ENCODE data around the gene FAM185A. TPM values are rescaled to one million over a fixed set of nuclear protein-coding genes. Genes with fewer than 3 reads are reported as not detected.

The FAM185A gene
- total and polyA plus RNA-seq, 2 of the 13 experiments (the other 11 are each of a cell fraction or from before 2014, with no cell fraction given), result 5.0 to 11.6 TPM

DNA sequence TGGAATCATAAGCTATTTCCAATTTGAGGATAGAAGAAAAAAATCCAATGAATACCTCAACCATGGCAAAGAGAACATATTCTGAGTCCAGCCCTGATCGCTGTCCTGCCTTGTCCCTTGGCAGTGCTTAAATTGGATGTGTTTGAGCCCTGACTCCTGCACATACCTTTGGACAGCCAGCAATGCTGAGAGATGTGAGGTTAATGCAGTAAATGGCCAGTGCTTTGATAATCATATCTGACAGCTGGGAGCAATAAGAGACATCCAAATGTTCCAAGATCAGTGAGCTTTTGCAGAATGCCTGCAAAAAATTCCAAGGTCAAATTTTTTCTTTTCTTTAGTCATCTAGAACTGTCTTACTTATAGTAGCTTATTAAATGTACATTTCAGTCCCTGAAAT lies 83.9 kb downstream of the FAM185A start:
- Histone ChIP-seq H3K9ac (ENCODE audit: insufficient read depth, low read depth, low read length) (no peak overlapping the region), H3K36me3 (replicated peaks in 1 of 2; ENCODE audit: control insufficient read depth in 1 of 2, insufficient read depth in 2 of 2, low read length in 2 of 2) (peaks cover 1 to 8% of the 10 kb centered on the region in 2 experiments; a peak in 2 of 5 replicates), H2AFZ (ENCODE audit: low read length) (no peak overlapping the region), H3K4me2 (ENCODE audit: low read depth, low read length) (no peak overlapping the region), H3K4me1 (ENCODE audit: insufficient read depth, low read length) (peaks cover 6% of the 10 kb centered on the region), H3K27ac (ENCODE audit: extremely low read length, insufficient read depth, low read length) (no peak overlapping the region), H3K4me3 (replicated peaks in 1 of 3; ENCODE audit: insufficient read depth in 1 of 3, low read depth in 2 of 3, low read length in 3 of 3) (no peak overlapping the region), H4K20me1 (ENCODE audit: insufficient read depth, low read length) (no peaks in the 10 kb centered on the region), H3K9me3 (ENCODE audit: low read length) (no peaks in the 10 kb centered on the region), H3K27me3 (ENCODE audit: control insufficient read depth in 1 of 2, insufficient read depth in 2 of 2, low read length in 2 of 2) (no peaks in the 10 kb centered on the region), H3K79me2 (ENCODE audit: insufficient read depth, low read length) (no peaks in the 10 kb centered on the region)
- intact Hi-C loops (cut with micrococcal nuclease; ENCODE audit: unreplicated experiment), result no loop called here
- DNase-seq (ENCODE audit: low spot score) (no peak), ATAC-seq (no peak), FAIRE-seq (no peak)
- ChIA-PET POLR2A (no interaction called here), CTCF (ENCODE audit: low intra/inter-chr PET ratio, low total read pairs) (no interaction called here)
- 100% methylated on average over 1 of the region's 1 CpG for WGBS (ENCODE audit: low lambda C conversion rate)
- BruUV-seq (replicated peaks), result no TSS peak
- in situ Hi-C loops (cut with HindIII; ENCODE audit: extremely low pct_ligation_motif_present, low pct_unique_long_range_greater_than_20kb), result no loop called here
- no peak for TF ChIP-seq ZNF160 (CRISPR knock-in tag; IDR thresholded peaks at IDR 0.05)
- TF ChIP-seq, protein P1, sequence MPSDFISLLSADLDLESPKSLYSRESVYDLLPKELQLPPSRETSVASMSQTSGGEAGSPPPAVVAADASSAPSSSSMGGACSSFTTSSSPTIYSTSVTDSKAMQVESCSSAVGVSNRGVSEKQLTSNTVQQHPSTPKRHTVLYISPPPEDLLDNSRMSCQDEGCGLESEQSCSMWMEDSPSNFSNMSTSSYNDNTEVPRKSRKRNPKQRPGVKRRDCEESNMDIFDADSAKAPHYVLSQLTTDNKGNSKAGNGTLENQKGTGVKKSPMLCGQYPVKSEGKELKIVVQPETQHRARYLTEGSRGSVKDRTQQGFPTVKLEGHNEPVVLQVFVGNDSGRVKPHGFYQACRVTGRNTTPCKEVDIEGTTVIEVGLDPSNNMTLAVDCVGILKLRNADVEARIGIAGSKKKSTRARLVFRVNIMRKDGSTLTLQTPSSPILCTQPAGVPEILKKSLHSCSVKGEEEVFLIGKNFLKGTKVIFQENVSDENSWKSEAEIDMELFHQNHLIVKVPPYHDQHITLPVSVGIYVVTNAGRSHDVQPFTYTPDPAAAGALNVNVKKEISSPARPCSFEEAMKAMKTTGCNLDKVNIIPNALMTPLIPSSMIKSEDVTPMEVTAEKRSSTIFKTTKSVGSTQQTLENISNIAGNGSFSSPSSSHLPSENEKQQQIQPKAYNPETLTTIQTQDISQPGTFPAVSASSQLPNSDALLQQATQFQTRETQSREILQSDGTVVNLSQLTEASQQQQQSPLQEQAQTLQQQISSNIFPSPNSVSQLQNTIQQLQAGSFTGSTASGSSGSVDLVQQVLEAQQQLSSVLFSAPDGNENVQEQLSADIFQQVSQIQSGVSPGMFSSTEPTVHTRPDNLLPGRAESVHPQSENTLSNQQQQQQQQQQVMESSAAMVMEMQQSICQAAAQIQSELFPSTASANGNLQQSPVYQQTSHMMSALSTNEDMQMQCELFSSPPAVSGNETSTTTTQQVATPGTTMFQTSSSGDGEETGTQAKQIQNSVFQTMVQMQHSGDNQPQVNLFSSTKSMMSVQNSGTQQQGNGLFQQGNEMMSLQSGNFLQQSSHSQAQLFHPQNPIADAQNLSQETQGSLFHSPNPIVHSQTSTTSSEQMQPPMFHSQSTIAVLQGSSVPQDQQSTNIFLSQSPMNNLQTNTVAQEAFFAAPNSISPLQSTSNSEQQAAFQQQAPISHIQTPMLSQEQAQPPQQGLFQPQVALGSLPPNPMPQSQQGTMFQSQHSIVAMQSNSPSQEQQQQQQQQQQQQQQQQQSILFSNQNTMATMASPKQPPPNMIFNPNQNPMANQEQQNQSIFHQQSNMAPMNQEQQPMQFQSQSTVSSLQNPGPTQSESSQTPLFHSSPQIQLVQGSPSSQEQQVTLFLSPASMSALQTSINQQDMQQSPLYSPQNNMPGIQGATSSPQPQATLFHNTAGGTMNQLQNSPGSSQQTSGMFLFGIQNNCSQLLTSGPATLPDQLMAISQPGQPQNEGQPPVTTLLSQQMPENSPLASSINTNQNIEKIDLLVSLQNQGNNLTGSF (CRISPR knock-in tag; IDR thresholded peaks at IDR 0.05), result no peak
- no peak for TF ChIP-seq RAD51 (IDR thresholded peaks at IDR 0.05; ENCODE audit: borderline replicate concordance)
- TF ChIP-seq, protein P2, sequence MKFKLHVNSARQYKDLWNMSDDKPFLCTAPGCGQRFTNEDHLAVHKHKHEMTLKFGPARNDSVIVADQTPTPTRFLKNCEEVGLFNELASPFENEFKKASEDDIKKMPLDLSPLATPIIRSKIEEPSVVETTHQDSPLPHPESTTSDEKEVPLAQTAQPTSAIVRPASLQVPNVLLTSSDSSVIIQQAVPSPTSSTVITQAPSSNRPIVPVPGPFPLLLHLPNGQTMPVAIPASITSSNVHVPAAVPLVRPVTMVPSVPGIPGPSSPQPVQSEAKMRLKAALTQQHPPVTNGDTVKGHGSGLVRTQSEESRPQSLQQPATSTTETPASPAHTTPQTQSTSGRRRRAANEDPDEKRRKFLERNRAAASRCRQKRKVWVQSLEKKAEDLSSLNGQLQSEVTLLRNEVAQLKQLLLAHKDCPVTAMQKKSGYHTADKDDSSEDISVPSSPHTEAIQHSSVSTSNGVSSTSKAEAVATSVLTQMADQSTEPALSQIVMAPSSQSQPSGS (CRISPR knock-in tag; IDR thresholded peaks at IDR 0.05), result no peak
- TF ChIP-seq ZNF510 (CRISPR knock-in tag; IDR thresholded peaks at IDR 0.05; ENCODE audit: low read depth), result no peak
- TF ChIP-seq ZMAT3 (CRISPR knock-in tag; conservative IDR thresholded peaks at IDR 0.05), result no peak
- TF ChIP-seq ZNF430 (CRISPR knock-in tag; IDR thresholded peaks at IDR 0.05), result no peak
- no peak for TF ChIP-seq KLF16 (CRISPR knock-in tag; IDR thresholded peaks at IDR 0.05)
- TF ChIP-seq, protein P3, sequence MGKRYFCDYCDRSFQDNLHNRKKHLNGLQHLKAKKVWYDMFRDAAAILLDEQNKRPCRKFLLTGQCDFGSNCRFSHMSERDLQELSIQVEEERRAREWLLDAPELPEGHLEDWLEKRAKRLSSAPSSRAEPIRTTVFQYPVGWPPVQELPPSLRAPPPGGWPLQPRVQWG (CRISPR knock-in tag; IDR thresholded peaks at IDR 0.05; ENCODE audit: borderline replicate concordance, low read depth), result no peak
- no peak for TF ChIP-seq SRSF1 (optimal IDR thresholded peaks at IDR 0.05; ENCODE audit: low read depth, low read length)
- TF ChIP-seq KDM2A (CRISPR knock-in tag; IDR thresholded peaks at IDR 0.05; ENCODE audit: borderline replicate concordance, low read depth), result no peak
- TF ChIP-seq, protein P4, sequence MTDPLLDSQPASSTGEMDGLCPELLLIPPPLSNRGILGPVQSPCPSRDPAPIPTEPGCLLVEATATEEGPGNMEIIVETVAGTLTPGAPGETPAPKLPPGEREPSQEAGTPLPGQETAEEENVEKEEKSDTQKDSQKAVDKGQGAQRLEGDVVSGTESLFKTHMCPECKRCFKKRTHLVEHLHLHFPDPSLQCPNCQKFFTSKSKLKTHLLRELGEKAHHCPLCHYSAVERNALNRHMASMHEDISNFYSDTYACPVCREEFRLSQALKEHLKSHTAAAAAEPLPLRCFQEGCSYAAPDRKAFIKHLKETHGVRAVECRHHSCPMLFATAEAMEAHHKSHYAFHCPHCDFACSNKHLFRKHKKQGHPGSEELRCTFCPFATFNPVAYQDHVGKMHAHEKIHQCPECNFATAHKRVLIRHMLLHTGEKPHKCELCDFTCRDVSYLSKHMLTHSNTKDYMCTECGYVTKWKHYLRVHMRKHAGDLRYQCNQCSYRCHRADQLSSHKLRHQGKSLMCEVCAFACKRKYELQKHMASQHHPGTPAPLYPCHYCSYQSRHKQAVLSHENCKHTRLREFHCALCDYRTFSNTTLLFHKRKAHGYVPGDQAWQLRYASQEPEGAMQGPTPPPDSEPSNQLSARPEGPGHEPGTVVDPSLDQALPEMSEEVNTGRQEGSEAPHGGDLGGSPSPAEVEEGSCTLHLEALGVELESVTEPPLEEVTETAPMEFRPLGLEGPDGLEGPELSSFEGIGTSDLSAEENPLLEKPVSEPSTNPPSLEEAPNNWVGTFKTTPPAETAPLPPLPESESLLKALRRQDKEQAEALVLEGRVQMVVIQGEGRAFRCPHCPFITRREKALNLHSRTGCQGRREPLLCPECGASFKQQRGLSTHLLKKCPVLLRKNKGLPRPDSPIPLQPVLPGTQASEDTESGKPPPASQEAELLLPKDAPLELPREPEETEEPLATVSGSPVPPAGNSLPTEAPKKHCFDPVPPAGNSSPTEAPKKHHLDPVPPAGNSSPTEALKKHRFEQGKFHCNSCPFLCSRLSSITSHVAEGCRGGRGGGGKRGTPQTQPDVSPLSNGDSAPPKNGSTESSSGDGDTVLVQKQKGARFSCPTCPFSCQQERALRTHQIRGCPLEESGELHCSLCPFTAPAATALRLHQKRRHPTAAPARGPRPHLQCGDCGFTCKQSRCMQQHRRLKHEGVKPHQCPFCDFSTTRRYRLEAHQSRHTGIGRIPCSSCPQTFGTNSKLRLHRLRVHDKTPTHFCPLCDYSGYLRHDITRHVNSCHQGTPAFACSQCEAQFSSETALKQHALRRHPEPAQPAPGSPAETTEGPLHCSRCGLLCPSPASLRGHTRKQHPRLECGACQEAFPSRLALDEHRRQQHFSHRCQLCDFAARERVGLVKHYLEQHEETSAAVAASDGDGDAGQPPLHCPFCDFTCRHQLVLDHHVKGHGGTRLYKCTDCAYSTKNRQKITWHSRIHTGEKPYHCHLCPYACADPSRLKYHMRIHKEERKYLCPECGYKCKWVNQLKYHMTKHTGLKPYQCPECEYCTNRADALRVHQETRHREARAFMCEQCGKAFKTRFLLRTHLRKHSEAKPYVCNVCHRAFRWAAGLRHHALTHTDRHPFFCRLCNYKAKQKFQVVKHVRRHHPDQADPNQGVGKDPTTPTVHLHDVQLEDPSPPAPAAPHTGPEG (CRISPR knock-in tag; IDR thresholded peaks at IDR 0.05), result no peak
- no peak for TF ChIP-seq ZNF713 (CRISPR knock-in tag; IDR thresholded peaks at IDR 0.05)

Data from HepG2 (cell line).